G401 (cell line): Measurements from ENCODE around the gene CASP8AP2. TPM values are rescaled to one million over a fixed set of nuclear protein-coding genes. Genes with fewer than 3 reads are reported as not detected.
A peak's percentile ranks its signal among the peaks of the same experiment; 100 is the strongest.
"Not testable (repeated sequence)": the region's sequence is repeated elsewhere in the genome, so short reads cannot be mapped to it uniquely, and the experiment has no call there.

ENCODE experiments used
- DNase-seq: peaks from one replicate; pipeline ENCODE4 v3.0.0-alpha.2; 2015; ENCODE audit warnings: low spot score
- in situ Hi-C: cut with HindIII; loops from 2 replicates; pipeline ENCODE4 v1.10.0; 2016; ENCODE audit warnings: low sequenced_read_pairs, mixed read lengths
- total RNA-seq: library from RNA; depleted of rRNA; stranded (reverse); fragments of >200 nt; shearing (Covaris generic); gene quantifications from 2 replicates; pipeline ENCODE4 v1.2.3, GENCODE V29; 2014

The CASP8AP2 gene
- total RNA-seq, 1 experiment from 2014 or later: 19.2 TPM

DNA sequence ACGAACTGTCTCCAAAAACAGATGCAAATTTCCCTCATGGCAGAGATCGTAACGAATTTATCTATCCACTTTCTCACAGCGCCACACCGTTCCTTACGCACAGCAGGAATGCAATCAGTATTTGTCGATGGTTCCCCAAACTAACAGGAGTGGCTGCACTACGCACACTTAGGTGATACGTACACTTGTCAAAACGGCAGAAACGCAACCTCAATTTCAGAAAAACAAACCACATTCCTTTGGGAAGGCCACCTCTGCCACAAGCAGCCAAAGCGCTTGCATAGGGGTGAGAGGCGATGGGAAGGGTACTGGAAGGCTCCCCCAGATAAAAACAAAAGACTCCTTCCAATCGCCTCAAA is 10.7 kb upstream of the CASP8AP2 start:
- in situ Hi-C loops: no loop called here
- no peak for DNase-seq

DNA sequence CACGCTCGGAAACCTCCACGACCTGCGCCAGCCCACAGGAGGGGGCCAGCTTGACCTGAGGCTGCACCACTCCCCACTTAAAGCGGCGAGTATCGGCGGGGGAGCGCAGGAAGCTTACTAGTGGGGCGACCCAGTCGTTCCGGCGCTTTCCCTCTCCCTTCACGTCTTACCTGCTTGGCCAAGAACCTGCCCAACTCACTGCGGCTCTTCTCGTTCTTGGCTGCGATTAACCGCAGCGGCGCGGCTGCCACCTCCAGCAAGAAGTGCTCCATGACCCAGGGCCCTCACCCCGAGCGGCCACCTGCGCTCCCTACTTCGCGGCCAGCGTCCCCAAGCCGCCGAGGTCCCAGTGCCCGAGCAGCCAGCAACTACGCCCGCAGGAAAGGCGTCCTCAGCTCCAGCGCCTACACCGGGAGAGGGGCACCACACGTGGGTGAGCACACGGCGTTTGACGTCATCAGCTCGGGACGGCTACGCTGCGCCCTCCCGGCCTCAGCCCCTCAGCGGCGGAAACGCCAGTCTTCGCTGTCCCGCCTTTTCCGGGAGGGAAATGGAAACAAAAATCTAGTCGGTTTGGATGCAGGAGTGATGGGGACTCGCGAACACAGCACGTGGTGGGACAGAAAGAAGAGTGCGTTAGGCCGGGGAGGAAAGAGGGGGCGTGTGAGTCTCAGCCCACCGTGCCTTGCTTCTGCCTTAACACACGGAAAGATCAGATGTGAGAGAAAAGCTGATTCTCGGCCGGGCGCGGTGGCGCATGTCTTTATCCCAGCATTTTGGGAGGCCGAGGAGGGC is 10.1 kb upstream of the CASP8AP2 start, which contains the start of gene MDN1:
MDN1 (minus strand) TSS at position 459 of the 795 bp plus-strand sequence; CDS start at position 272, 187 bp downstream.
- DNase-seq: peak; percentile 97

DNA sequence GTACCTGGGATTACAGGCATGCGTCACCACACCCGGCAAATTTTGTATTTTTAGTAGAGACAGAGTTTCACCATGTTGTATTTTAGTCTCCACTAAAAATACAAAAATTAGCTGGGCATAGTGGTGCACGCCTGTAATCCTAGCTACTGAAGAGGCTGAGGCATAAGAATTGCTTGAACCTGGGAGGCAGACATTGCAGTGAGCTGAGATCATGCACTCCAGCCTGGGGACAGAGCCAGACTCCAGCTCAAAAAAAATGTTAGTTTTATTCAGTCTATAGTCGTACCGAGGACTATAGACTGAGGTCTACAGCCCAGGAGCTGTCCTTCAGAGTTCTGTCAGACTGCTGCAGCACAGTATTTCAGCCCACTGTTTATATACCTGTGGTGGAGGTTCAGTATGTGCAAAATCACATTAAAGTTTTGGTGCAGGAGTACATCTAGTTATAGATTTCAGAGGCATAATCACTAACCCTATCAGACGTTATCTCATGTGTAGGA is 3.6 kb upstream of the CASP8AP2 start:
- no peak for DNase-seq
- in situ Hi-C loops: no loop called here

More for the DNA sequence above, 10.1 kb upstream of the CASP8AP2 start, which contains the start of gene MDN1:
- in situ Hi-C loops: no loop called here

DNA sequence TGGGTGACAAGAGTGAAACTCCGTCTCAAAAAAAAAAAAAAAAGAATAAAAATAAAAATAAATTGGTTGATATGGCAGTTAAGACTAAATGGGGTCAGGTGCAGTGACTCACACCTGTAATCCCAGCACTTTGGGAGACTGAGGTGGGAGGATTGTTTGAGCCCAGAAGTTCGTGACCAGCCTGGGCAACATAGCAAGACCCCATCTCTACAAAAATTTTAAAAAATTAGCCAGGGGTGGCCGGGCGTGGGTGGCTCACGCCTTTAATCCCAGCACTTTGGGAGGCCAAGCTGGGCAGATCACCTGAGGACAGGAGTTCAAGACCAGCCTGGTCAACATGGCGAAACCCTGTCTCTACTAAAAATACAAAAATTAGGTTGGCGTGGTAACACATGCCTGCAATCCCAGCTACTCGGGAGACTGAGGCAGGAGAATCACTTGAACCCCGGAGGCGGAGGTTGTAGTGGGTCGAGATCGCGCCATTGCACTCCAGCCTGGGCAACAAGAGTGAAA is 1.1 kb upstream of the CASP8AP2 start:
- DNase-seq, in situ Hi-C loops: not testable (repeated sequence)

DNA sequence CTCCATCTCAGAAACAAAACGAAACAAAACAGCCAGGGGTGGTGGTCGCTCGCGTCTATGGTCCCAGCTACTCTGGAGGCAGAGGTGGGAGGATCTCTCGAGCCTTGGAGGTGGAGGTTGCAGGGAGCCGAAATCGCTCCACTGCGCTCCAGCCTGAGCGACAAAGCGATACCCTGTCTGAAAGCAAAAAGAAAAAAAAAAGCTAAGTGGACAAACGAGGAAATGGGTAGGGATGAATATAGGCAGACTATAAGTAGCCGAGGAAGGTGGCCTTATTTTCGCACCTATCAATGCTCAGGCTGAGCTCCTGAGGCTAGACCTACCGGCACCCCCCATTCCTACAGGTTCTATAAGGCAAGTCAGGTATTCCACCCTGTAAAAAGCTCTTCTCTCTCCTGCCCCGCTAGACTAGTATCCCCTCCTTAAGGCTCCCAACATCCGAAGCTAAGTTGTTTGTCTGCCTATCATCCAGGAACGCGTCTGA is 650 bp upstream of the CASP8AP2 start:
- in situ Hi-C loops: no loop called here
- no peak for DNase-seq

DNA sequence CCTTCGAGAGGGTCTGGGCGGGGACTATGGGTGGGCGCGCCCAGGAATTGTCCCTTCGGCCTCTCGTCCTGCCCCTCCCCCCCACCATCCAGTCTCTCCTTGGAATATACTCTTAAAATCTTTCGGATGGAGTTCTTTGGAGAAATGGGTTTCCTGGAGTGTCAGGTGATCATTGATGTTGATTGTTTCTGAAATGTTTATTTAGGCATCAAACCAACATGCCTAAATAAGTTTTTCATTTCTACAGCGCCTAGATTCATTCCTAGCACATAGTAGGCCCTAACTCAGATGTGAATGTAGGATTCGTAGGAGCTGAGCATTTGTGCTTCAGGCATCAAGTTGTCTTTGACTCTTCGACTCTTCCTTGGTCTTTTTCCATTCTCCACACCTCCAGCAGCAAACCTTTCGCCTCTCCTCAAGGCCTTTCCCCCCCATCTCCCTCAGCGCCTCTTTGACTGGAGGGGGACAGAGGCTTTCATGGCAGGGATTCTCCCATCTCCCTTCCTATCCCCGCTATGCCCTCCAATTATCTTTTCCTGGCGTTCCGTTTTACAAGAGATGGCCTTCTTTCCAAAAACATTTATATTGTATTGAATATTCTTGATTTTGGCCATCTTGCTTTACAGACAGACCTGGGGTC is 610 bp downstream of the CASP8AP2 start:
- DNase-seq: peak; percentile 4
- in situ Hi-C loops: no loop called here

DNA sequence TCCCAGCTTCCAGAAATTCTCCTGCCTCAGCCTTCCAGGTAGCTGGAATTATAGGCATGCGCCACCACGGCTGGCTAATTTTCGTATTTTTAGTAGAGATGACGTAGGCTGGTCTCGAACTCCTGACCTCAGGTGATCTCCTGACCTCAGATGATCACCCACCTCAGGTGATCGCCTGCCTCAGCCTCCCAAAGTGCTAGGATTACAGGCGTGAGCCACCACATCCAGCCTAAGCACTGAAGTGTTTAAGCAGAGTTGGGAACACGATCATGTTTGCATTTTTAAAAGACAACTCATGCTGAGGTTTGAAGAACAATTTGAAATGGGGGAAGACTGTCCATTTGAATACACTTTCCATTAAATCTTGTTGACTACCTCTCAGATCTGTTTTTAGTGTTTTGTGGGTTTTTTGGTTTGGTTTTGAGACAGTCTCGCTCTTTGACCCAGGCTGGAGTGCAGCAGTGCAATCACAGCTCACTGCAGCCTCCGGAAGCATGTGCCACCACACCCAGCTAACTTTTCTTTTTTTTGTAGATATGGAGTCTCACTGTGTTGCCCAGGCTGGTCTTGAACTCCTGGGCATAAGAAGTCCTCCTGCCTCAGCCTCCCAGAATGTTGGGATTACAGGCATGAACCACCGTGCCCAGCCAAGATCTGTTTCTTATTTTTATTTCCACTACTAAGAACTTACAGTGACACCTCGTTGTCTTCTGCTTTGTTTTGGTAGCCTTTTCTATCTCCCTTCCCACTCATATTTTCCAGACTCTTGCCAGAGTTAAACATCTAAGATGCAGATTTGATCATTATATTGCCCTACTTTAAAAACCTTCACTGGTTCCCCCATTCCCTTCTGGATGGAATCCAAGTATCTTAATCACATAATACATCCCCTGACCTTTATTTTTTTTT is 5.5 kb downstream of the CASP8AP2 start:
- in situ Hi-C loops: no loop called here

DNA sequence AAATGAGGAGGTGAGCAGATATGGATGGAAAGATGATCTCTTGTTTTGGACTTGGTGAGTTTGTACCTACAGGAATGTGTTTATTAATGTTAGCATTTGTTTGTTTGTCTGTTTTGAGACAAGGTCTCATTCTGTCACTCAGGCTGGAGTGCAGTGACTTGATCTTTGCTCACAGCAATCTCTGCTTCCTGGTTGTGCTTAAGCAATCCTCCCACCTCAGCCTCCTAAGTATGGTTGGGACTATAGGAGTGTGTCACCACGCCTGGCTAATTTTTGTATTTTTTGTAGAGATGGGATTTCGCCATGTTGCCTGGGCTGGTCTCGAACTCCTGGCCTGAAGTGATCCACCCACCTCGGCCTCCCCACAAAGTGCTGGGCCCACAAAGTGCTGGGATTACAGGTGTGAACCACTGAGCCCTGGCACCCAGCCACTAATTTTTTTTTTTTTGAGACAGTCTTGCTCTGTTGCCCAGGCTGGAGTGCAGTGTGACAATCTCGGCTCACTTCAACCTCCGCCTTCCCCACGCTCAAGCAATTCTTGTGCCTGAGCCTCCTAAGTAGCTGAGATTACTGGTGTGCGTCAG is 7.1 kb downstream of the CASP8AP2 start:
- in situ Hi-C loops: no loop called here
- DNase-seq: no peak

More for the DNA sequence above, 5.5 kb downstream of the CASP8AP2 start:
- DNase-seq: no peak

DNA sequence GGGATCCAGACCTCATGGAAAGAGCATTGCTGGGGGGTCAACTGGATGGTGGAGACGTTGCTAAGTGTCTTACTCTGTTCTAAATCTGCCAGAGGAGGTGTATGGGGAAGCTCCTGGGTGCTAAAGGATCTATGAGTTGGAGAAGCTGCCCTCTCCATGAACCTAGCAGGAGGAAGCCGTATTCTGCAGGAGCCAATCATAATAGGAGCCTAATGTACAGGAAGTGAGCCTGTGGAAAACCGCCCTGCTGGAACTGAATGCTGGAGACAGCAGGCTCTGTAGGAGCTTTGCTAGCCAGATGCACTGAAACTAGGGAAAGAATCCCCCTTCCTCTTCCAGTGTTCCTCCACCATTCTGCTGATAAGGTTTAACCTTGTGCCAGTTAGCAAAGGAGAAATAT is 10.9 kb downstream of the CASP8AP2 start:
- in situ Hi-C loops: no loop called here
- DNase-seq: no peak

DNA sequence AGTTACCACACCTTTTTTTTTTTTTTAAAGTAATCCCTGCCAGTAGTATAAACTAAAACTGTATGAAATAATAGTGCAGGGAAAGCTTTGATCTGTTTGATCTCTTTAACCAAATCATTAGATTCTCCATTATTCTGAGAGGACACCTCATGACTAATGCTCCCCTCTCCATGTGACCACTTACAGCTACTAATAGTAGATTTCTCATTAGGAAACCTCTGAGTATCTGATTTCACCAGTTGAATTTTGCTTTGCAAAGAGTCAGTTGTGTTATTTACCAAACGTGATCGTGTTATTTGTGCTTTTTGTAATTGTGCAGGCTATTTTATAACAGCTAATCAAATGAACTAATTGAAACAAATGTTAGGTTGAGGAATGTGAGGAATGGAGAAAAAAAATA is 12.5 kb downstream of the CASP8AP2 start:
- in situ Hi-C loops: no loop called here
- no peak for DNase-seq

DNA sequence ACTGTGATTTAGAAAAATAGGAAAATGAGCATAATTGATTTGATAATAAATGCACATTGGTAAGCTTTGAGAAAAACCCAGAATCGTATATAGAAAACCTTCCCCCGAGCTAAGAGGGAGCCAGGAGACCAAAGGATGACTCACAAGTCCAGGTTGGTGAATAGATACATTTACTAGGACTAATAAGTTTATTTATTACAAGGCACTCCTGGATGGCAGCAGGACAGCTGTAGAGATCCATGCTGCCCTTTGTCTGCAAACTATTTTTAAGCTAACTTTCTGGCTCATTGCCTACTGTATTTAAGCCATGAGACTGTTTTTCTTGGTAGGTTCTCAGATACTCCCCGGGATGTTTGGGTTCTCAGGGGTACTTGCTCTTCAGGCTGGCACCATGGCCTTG is 13.4 kb downstream of the CASP8AP2 start:
- in situ Hi-C loops: no loop called here

DNA sequence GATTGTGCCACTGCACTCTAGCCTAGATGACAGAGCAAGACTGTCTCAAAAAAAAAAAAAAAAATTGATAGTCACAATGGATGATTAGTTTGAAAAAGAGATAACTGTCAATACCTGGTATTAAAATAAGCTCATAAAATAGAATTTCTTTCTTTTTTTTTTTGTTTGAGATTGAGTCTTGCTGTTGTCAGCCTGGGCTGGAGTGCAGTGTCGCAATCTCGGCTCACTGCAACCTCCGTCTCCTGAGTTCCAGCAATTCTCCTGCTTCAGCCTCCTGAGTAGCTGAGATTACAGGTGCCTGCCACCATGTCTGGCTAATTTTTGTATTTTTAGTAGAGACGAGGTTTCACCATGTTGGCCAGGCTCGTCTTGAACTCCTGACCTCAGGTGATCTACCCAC is 17.8 kb downstream of the CASP8AP2 start:
- DNase-seq, in situ Hi-C loops: not testable (repeated sequence)

More for the DNA sequence above, 13.4 kb downstream of the CASP8AP2 start:
- no peak for DNase-seq

DNA sequence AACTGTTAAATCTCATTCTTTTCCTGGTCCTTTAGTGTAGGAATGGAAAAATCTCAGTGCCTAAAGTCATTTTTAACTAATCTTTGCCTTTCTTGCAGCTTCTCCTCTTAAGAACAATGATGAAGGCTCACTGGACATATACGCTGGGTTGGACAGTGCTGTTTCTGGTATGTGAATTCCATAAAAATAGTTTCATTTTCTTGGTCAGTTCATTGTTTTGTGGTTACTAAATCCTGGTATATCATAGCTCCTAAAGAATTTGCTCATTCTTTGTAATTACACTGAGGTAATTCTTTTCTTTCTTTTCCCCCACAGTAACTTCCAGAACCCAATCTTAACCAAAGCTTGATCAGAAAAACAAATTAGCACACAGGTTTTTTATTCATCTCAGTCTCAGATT is 23.4 kb downstream of the CASP8AP2 start:
- in situ Hi-C loops: no loop called here

DNA sequence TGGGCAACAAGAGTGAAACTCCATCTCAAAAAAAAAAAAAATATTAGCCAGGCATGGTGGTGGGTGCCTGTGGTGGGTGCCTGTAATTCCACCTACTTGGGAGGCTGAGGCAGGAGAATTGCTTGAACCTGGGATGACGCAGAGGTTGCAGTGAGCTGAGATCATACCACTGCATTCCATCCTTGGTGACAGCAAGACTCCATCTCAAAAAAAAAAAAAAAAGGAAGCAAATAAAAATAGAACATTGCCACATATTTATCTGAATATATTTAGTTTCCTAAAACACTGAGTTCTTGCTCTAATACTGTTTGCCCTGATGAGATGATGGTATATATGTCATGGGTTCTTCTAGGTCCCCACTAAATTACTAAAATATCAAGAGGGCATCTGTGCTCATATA is 28.4 kb downstream of the CASP8AP2 start:
- no peak for DNase-seq
- in situ Hi-C loops: no loop called here

More for the DNA sequence above, 23.4 kb downstream of the CASP8AP2 start:
- DNase-seq: no peak

DNA sequence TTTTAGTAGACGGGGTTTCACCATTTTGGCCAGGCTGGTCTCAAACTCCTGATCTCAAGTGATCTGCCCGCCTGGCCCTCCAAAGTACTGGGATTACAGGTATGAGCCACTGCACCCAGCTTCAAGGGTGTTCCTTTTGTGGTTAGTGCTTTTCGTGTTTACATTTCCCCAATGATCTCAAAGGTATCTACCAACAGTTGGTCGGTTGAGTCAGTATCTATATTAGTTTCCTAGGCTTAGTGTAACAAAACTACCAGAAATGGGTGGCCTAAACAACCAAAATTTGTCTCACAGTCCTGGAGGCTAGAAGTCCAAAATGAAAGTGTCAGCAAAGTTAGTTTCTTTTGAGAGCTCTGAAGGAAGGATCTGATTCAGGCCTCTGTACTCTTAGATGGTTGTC is 30.1 kb downstream of the CASP8AP2 start:
- in situ Hi-C loops: no loop called here
- no peak for DNase-seq

DNA sequence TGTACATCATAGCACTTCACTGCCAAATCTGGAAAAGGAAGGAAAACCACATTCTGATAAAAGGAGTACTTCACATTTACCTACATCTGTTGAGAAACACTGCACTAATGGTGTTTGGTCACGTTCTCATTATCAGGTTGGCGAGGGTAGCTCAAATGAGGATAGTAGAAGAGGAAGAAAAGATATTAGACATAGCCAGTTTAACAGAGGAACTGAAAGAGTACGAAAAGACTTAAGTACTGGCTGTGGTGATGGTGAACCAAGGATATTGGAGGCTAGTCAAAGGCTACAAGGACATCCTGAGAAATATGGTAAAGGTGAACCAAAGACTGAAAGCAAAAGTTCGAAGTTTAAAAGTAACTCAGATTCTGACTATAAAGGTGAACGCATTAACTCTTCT is 32.6 kb downstream of the CASP8AP2 start:
- DNase-seq: no peak
- in situ Hi-C loops: no loop called here

DNA sequence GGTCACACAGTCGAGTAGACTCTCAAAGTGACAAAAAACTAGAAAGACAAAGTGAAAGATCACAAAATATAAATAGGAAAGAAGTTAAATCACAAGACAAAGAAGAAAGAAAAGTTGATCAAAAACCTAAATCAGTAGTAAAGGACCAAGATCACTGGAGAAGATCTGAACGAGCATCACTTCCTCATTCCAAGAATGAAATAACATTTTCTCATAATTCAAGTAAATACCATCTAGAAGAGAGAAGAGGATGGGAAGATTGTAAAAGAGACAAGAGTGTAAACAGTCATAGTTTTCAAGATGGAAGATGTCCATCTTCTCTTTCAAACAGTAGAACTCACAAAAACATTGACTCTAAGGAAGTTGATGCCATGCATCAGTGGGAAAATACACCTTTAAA is 33.0 kb downstream of the CASP8AP2 start:
- in situ Hi-C loops: no loop called here
- no peak for DNase-seq

DNA sequence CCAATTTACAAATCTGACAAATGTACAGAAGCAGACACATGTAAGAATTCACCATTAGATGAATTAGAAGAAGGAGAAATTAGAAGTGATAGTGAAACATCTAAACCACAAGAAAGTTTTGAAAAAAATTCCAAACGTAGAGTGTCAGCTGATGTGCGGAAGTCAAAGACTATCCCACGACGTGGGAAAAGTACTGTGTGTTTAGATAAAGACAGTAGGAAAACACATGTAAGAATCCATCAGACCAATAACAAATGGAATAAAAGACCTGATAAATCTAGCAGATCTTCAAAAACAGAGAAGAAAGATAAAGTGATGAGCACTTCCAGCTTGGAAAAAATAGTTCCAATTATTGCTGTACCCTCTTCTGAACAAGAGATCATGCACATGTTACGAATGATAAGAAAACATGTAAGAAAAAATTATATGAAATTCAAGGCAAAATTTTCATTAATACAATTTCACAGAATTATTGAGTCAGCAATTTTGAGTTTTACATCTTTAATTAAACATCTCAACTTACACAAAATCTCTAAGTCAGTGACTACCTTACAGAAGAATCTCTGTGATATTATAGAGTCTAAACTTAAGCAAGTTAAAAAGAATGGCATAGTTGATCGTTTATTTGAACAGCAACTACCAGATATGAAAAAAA is 36.5 kb downstream of the CASP8AP2 start:
- DNase-seq: no peak
- in situ Hi-C loops: no loop called here
